ENCODE results near the gene ITM2B. TPM values are rescaled to one million over a fixed set of nuclear protein-coding genes. Genes with fewer than 3 reads are reported as not detected.
A peak's percentile ranks its signal among the peaks of the same experiment; 100 is the strongest.

ITM2B gene
- total RNA-seq, 1 donor from 2014 or later: 196 TPM

- Mint-ChIP-seq H3K4me1 (ENCODE audit: low read depth) (peaks cover 10% of the 10 kb centered on the region), H3K27me3 (no peaks in the 10 kb centered on the region), H3K4me3 (ENCODE audit: low read depth) (peak within 1 kb of the TSS; percentile 80), H3K9me3 (ENCODE audit: low read depth) (no peaks in the 10 kb centered on the region), H3K36me3 (ENCODE audit: insufficient read depth) (no peaks in the 10 kb centered on the region), H3K27ac (peak within 1 kb of the TSS; percentile 98)
- peak; percentile 78 for DNase-seq (ENCODE audit: low spot score, unreplicated experiment)
- TF ChIP-seq CTCF (IDR thresholded peaks at IDR 0.05; ENCODE audit: unreplicated experiment): no peak
These were observed 70.5 kb downstream of the ITM2B start, which contains the start of gene RB1 for GRCh38 chr13:48303359-48304142. TSS of gene RB1 (plus strand) at chr13:48303751. CDS start at chr13:48303913, 162 bp downstream.

GRCh38 chr13:48304143-48304876 lies 71.3 kb downstream of the ITM2B start:
- Mint-ChIP-seq H3K27me3 (no peaks in the 10 kb centered on the region), H3K27ac (peak overlapping the region; percentile 98), H3K4me1 (ENCODE audit: low read depth) (peaks cover 10% of the 10 kb centered on the region), H3K4me3 (ENCODE audit: low read depth) (peak overlapping the region; percentile 80), H3K9me3 (ENCODE audit: low read depth) (no peaks in the 10 kb centered on the region), H3K36me3 (ENCODE audit: insufficient read depth) (no peaks in the 10 kb centered on the region)
- no peak for TF ChIP-seq CTCF (IDR thresholded peaks at IDR 0.05; ENCODE audit: unreplicated experiment)
- no peak for DNase-seq (ENCODE audit: low spot score, unreplicated experiment)

GRCh38 chr13:48311223-48311622 lies 78.2 kb downstream of the ITM2B start:
- Mint-ChIP-seq H3K4me1 (ENCODE audit: low read depth) (no peaks in the 10 kb centered on the region), H3K36me3 (ENCODE audit: insufficient read depth) (peaks cover 22% of the 10 kb centered on the region), H3K4me3 (ENCODE audit: low read depth) (no peak overlapping the region), H3K27ac (no peak overlapping the region), H3K9me3 (ENCODE audit: low read depth) (peaks cover 11% of the 10 kb centered on the region), H3K27me3 (no peaks in the 10 kb centered on the region)
- TF ChIP-seq CTCF (IDR thresholded peaks at IDR 0.05; ENCODE audit: unreplicated experiment): no peak
- no peak for DNase-seq (ENCODE audit: low spot score, unreplicated experiment)

- TF ChIP-seq CTCF (IDR thresholded peaks at IDR 0.05; ENCODE audit: unreplicated experiment): no peak
- Mint-ChIP-seq H3K27ac (no peak overlapping the region), H3K4me1 (ENCODE audit: low read depth) (no peaks in the 10 kb centered on the region), H3K4me3 (ENCODE audit: low read depth) (no peak overlapping the region), H3K36me3 (ENCODE audit: insufficient read depth) (peaks cover 46% of the 10 kb centered on the region), H3K27me3 (no peaks in the 10 kb centered on the region), H3K9me3 (ENCODE audit: low read depth) (peaks cover 16% of the 10 kb centered on the region)
- no peak for DNase-seq (ENCODE audit: low spot score, unreplicated experiment)
These were observed 83.1 kb downstream of the ITM2B start for GRCh38 chr13:48315969-48316650.

All from progenitor cell of endocrine pancreas (in vitro differentiated cells).